NCI-H2196 (cell line): ENCODE data around the gene LNPEP.

Experiments used
- DNase-seq: peaks from one replicate; lab custom pipeline; 2025; ENCODE audit not compliant: unreplicated experiment; lab: John Stamatoyannopoulos, UW

LNPEP gene

DNA sequence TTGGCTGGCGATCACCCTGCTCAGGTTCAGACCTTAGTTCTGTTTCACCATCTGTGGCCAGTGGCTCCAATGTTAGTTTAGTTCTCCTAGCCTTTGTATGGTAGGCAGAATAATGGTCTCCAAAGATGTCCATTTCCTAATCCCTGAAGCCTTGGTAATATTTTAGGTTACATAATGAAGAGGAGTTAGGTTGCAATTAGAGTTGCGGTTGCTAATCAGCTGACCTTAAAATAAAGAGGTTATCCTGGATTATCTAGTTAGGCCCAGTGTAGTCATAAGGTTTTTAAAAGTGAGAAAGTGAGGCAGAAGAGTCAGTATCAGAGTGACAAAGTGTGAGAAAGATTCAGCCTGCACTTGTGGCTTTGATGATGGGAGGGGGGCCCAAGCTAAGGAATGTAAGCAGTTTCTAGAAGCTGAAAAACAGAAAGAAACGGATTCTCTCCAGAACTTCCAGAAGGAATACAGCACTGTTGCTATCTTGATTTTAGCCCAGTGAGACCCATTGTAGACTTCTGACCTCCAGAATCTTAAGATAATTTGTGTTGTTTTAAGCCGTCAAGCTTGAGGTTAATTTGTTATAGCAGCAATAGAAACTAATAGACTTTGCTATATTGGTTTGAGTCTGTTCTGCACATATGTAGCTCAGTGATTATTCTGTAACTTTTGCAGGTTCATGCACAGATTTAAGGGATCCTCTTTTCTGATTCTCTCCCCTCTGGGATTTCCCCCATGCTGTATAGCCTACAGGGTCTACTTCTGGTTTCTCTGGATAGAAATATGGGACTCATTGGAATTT, 21.6 kb downstream of the LNPEP start:
- no peak for DNase-seq

DNA sequence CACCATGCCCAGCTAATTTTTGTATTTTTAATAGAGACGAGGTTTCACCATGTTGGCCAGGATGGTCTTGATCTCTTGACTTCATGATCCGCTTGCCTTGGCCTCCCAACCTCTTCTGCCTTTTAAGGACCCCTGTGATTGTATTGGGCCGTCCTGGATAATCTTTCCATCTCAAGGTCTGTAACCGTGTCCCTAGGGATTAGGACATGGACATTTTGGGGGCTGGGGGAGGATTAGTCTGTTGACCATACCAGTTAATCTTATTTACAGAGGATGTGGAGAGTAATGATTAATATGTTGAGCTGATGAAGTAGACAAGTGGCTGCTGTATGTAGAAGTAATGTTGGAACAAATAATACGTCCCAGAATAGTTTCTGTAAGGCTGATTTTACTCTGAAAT, 23.1 kb downstream of the LNPEP start:
- no peak for DNase-seq

GRCh38 chr5:96961053-96961452, 25.2 kb downstream of the LNPEP start:
- DNase-seq, result no peak

DNA sequence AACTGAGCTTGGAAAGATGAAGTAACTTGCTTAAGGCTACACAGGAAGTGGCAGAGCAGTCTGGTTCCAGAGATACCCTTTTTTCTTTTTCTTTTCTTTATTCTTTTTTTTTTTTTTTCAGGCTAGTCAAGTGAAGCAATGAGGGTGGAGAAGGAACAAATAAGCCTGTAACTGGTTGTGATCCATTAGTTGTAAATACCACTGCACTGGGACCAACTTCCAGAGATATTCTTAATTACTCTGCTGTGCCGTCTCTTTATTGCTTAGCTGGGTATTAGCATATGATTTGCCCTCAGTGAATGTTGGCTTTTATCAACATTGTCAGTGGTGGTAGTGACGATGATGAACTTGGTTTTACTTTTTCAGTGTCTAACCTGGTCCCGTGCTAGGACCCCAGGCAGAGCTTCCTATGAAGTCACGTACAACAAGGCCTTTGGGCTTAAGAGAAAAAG, 26.7 kb downstream of the LNPEP start:
- DNase-seq, result no peak

GRCh38 chr5:96963267-96963666, 27.4 kb downstream of the LNPEP start:
- no peak for DNase-seq

DNA sequence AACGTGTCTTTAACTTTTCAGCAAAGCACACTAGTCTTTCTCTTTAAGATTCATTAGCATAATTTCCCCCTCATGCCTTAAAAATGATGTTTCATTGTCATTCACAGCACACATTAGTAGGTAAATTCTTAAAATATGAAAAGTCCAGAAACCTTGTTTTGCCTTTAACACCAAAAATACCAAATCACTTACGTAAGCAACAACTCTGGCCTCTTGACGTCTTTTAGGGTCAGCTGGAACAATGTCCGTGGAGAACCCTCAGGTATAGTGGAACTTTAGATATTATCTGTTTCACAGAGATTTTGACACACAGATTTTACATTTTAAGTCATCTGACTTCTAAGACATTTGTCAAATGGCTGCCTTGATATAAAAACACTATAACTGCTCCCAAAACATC, 30.9 kb downstream of the LNPEP start:
- no peak for DNase-seq

- no peak for DNase-seq
Measured at GRCh38 chr5:96967400-96967799, 31.5 kb downstream of the LNPEP start.

DNA sequence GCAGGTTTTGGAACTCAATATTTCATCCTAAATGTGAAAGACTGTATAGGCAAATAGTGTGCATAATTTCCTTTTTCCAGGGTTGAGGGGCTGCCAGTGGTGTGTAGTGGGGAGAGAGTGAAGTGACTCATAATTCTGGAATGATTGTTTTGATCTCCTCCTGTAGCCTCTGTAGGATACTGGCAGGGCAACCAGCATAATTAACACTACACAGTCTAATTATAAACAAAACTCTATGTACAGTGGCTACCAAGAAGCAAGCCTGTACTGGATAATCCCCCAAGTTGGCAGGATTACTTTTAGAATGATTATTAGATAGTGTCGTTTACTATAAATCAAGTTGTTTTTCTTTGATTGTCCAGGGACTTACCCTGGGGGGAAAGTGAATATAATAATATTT, 32.2 kb downstream of the LNPEP start:
- no peak for DNase-seq

GRCh38 chr5:96968614-96969013, 32.7 kb downstream of the LNPEP start:
- DNase-seq, result no peak

DNA sequence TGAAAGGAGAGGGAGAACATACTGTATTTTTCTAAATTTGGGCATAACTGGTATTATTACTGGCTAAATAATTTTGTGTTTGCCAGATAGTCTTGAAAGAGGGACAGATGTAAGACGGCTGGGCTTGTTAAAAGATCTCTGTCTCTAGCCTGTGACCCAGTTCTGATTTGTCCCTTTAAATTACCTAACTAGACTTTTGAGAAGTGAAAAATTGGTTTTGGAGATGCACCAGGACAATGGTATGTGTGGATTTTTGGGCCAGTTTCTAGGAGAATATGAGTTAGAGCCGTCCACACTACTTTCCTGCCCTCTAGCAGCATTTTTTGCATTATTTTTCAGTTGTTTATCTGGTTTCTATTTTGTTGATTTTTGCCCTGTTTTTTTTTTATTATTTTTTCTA, 33.5 kb downstream of the LNPEP start:
- no peak for DNase-seq

GRCh38 chr5:96972599-96973334, 36.9 kb downstream of the LNPEP start:
- DNase-seq, result no peak

GRCh38 chr5:96973532-96974401, 37.9 kb downstream of the LNPEP start:
- DNase-seq, result no peak

- no peak for DNase-seq
Measured at GRCh38 chr5:96975656-96976055, 39.8 kb downstream of the LNPEP start.

DNA sequence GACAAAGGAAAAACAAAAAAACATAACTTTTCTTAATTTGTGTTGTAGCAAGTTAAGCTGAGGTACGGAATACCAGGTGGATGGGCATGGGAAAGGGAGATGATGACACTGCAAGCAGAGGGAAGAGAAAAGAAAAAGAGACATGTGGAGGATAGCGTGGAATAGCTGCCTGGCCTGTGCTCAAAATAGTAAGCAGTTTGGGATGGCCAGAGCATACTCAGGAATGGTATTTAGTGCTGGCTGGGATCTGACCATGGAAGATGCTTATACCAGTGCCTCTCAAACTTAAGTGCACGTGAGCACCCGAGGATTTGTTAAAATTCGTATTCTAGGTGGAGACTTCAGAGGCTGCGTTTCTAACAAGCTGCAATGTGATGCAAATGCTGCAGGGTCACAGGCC, 41.3 kb downstream of the LNPEP start:
- no peak for DNase-seq

- DNase-seq, result no peak
Measured at GRCh38 chr5:96978812-96979449, 43.1 kb downstream of the LNPEP start.

DNA sequence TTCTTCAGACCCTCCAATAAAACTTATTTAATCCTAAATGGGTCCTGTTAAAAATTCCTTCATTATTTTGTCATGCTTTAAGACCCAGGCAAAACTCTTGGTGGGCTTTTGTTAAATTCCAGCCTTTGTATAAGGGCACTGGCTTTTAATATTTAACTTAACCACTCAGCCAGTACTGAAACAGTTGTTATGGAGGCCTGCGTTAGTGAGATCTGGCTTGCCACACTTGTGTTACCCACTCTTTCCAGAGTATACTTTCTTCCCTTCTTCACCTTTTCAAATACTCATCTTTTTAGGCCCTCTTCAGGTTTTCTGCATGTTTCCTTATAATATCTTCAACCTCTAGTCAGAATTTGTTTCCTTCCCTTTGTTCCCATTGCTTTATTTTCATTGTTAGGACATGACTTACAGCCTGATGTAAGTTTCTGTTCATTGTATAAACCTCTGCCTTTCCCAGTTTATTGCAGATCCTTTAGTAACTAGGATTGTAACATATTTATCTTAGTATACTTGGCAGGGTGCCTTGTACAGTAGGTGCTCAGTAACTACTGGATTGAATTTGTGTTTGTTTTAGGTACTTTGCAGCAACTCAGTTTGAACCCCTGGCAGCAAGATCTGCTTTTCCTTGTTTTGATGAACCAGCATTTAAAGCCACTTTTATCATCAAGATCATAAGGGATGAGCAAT, 48.8 kb downstream of the LNPEP start:
- DNase-seq, result no peak

- DNase-seq, result no peak
Measured at GRCh38 chr5:96986450-96986849, 50.6 kb downstream of the LNPEP start.

GRCh38 chr5:96990102-96990501, 54.2 kb downstream of the LNPEP start:
- DNase-seq, result no peak

DNA sequence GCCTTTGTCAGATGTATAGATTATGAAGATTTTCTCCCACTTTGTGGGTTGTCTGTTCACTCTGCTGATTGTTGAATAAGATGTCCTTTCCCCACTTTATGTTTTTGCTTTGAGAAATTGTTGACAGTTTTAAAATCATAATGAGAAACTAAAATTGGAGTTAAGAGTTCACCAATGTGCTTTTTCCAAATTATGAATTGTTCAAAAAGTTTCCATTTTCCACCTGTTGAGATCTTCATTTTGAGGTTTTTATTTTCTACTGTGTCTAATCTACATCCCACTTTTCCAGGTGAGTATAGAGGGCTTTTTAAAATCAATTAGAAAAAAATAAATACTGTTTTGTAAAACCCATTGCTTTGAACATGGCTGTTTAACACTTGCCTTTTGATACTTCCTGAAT, 55.8 kb downstream of the LNPEP start:
- DNase-seq, result no peak

GRCh38 chr5:96993760-96994159, 57.9 kb downstream of the LNPEP start:
- DNase-seq, result no peak
